WTC11 (cell line): ENCODE results near the gene KCNK5. TPM values are rescaled to one million over a fixed set of nuclear protein-coding genes. Genes with fewer than 3 reads are reported as not detected.
A peak's percentile ranks its signal among the peaks of the same experiment; 100 is the strongest.

ENCODE experiments used
- ATAC-seq: fragments of 200-7000 bp; cut with Tn5 transposase; 2 replicates; pipeline ENCODE4 v1.10.0; 2021; ENCODE audit warnings: mild to moderate bottlenecking, moderate library complexity
- CTCF ChIA-PET: fragments of 300-600 bp; sonication (Branson Sonifier 250); formaldehyde crosslinking; loops from one replicate; lab custom pipeline; 2021; ENCODE audit warnings: antibody characterized with exemption; lab: Charles Lee
- POLR2A ChIA-PET: fragments of 350-600 bp; sonication (Branson Sonifier 250); formaldehyde crosslinking; loops from one replicate; lab custom pipeline; 2021; ENCODE audit warnings: antibody characterized with exemption; lab: Charles Lee
- DNase-seq: peaks from one replicate; pipeline ENCODE4 v3.0.0; 2021; ENCODE audit warnings: low spot score
- H3K27ac Mint-ChIP-seq: 2 replicates; pipeline ENCODE4 v1.8.0; 2021; ENCODE audit warnings: mixed read lengths
- H3K27me3 Mint-ChIP-seq: 2 replicates; pipeline ENCODE4 v1.8.0; 2021; ENCODE audit warnings: low read depth, mild to moderate bottlenecking, moderate library complexity, mixed read lengths
- H3K36me3 Mint-ChIP-seq: 2 replicates; pipeline ENCODE4 v1.8.0; 2021; ENCODE audit warnings: mixed read lengths
- H3K4me1 Mint-ChIP-seq: 2 replicates; pipeline ENCODE4 v1.8.0; 2022; ENCODE audit warnings: mixed read lengths
- H3K4me3 Mint-ChIP-seq: 2 replicates; pipeline ENCODE4 v1.8.0; 2021; ENCODE audit warnings: mild to moderate bottlenecking, moderate library complexity, mixed read lengths
- H3K9me3 Mint-ChIP-seq: 2 replicates; pipeline ENCODE4 v1.8.0; 2021; ENCODE audit warnings: mixed read lengths
- AFF4 ChIP-seq: sonication (generic); formaldehyde crosslinking; IDR thresholded peaks from 2 replicates; pipeline ENCODE4 v1.8.1; 2023; ENCODE audit warnings: mild to moderate bottlenecking, missing genetic modification reagents, borderline replicate concordance
- FOXP4 ChIP-seq: sonication (generic); formaldehyde crosslinking; IDR thresholded peaks from 2 replicates; pipeline ENCODE4 v1.8.0; 2022; ENCODE audit warnings: mild to moderate bottlenecking, missing genetic modification reagents
- IRF1 ChIP-seq: sonication (generic); formaldehyde crosslinking; IDR thresholded peaks from 2 replicates; pipeline ENCODE4 v1.8.0; 2023; ENCODE audit warnings: missing genetic modification reagents
- NFE2L1 ChIP-seq: sonication (generic); formaldehyde crosslinking; IDR thresholded peaks from 2 replicates; pipeline ENCODE4 v1.8.1; 2023; ENCODE audit warnings: missing genetic modification reagents
- TEAD1 ChIP-seq: sonication (generic); formaldehyde crosslinking; IDR thresholded peaks from 2 replicates; pipeline ENCODE4 v1.8.0; 2022; ENCODE audit warnings: mild to moderate bottlenecking, missing genetic modification reagents
- USF1 ChIP-seq: sonication (generic); formaldehyde crosslinking; IDR thresholded peaks from 2 replicates; pipeline ENCODE4 v1.8.0; 2022; ENCODE audit warnings: mild to moderate bottlenecking, missing genetic modification reagents
- ZMAT4 ChIP-seq: fragments of 250-450 bp; sonication (Bioruptor Pico); IDR thresholded peaks from 2 replicates; pipeline ENCODE4 v1.9.0; 2021; ENCODE audit warnings: mild to moderate bottlenecking
- ZNF263 ChIP-seq: sonication (generic); formaldehyde crosslinking; IDR thresholded peaks from 2 replicates; pipeline ENCODE4 v1.8.1; 2022; ENCODE audit warnings: low read depth, mild to moderate bottlenecking, moderate library complexity, missing genetic modification reagents
- ZNF512 ChIP-seq: sonication (generic); formaldehyde crosslinking; IDR thresholded peaks from 2 replicates; pipeline ENCODE4 v1.8.1; 2022; ENCODE audit warnings: missing genetic modification reagents, borderline replicate concordance
- total RNA-seq: library from RNA; stranded (reverse); gene quantifications from 3 replicates; pipeline ENCODE4 v1.2.3, GENCODE V29; 2021

KCNK5 gene
- total RNA-seq, 1 experiment from 2014 or later, result 41.8 TPM

- Mint-ChIP-seq H3K27ac (no peak overlapping the region), H3K9me3 (no peaks in the 10 kb centered on the region), H3K4me1 (peaks cover 19% of the 10 kb centered on the region), H3K36me3 (peaks cover 64% of the 10 kb centered on the region), H3K27me3 (no peaks in the 10 kb centered on the region; the same call in 1 of the 2 replicates), H3K4me3 (no peak overlapping the region)
- TF ChIP-seq TEAD1 (CRISPR knock-in tag) (no peak), USF1 (CRISPR knock-in tag) (no peak), AFF4 (CRISPR knock-in tag) (no peak), IRF1 (CRISPR knock-in tag) (no peak), FOXP4 (CRISPR knock-in tag) (no peak)
- POLR2A ChIA-PET, result no interaction called here
- CTCF ChIA-PET, result interaction anchor here (0.7 to 1.9 kb wide), 2 partner anchors 107 to 108 kb away, joined by 4 to 10 read pairs; no protein-coding TSS in a partner anchor
- DNase-seq, result no peak
- no peak for ATAC-seq
Observed at GRCh38 chr6:39194466-39194865, 34.8 kb downstream of the KCNK5 start.

GRCh38 chr6:39193201-39193791 lies 36.0 kb downstream of the KCNK5 start:
- 0 out of 2 replicates have a peak overlapping the region, but pooled peaks have one; percentile 57 for H3K27ac Mint-ChIP-seq
- CTCF ChIA-PET, result interaction anchor here (8.8 kb wide), 1 partner anchor 111 kb away, joined by 204 read pairs; no protein-coding TSS in a partner anchor

More at GRCh38 chr6:39193201-39193791, 36.0 kb downstream of the KCNK5 start:
- H3K27me3 Mint-ChIP-seq, result no peaks in the 10 kb centered on the region; the same call in 1 of the 2 replicates
- POLR2A ChIA-PET, result no interaction called here
- H3K4me3 Mint-ChIP-seq, result no peak overlapping the region
- no peak for ATAC-seq
- TF ChIP-seq ZMAT4 (CRISPR knock-in tag), result no peak
- no peak for TF ChIP-seq ZNF512 (CRISPR knock-in tag)
- no peak for TF ChIP-seq NFE2L1 (CRISPR knock-in tag)
- no peak for TF ChIP-seq ZNF263 (CRISPR knock-in tag)
- TF ChIP-seq, all 79 proteins: peak for 0
- H3K9me3 Mint-ChIP-seq, result no peaks in the 10 kb centered on the region
- peaks cover 15% of the 10 kb centered on the region for H3K4me1 Mint-ChIP-seq
- no peak for DNase-seq
- H3K36me3 Mint-ChIP-seq, result peaks cover 75% of the 10 kb centered on the region
